GM12864 (cell line): Measurements from ENCODE around the gene TOX2.

ENCODE experiments used
- DNase-seq: peaks from one replicate; pipeline ENCODE4 v3.0.0-alpha.2; 2011; ENCODE audit warnings: low read depth
- H3K4me3 ChIP-seq: 2 replicates; pipeline ENCODE4 v1.5.1; 2011; ENCODE audit warnings: mild to moderate bottlenecking, low read depth, low read length, control low read depth
- CTCF ChIP-seq: IDR thresholded peaks from 2 replicates; pipeline ENCODE4 v1.5.1; 2011; ENCODE audit warnings: low read depth, mild to moderate bottlenecking, moderate library complexity, low read length, control low read depth, inconsistent platforms; ENCODE audit errors: missing control alignments

Gene TOX2

GRCh38 chr20:44097521-44098255 lies 183.0 kb downstream of the TOX2 start:
- DNase-seq: no peak

GRCh38 chr20:44098256-44098630 lies 183.6 kb downstream of the TOX2 start:
- TF ChIP-seq CTCF: no peak
- no peak for DNase-seq
- no peak overlapping the region for H3K4me3 ChIP-seq

More at GRCh38 chr20:44097521-44098255, 183.0 kb downstream of the TOX2 start:
- H3K4me3 ChIP-seq: no peak overlapping the region
- no peak for TF ChIP-seq CTCF

GRCh38 chr20:44098657-44099056 lies 184.0 kb downstream of the TOX2 start:
- TF ChIP-seq CTCF: no peak
- H3K4me3 ChIP-seq: no peak overlapping the region
- DNase-seq: no peak

- no peak overlapping the region for H3K4me3 ChIP-seq
- TF ChIP-seq CTCF: no peak
- no peak for DNase-seq
Measured at GRCh38 chr20:44099832-44100231, 185.2 kb downstream of the TOX2 start.

GRCh38 chr20:44102582-44102981 lies 187.9 kb downstream of the TOX2 start:
- no peak for DNase-seq
- no peak overlapping the region for H3K4me3 ChIP-seq
- no peak for TF ChIP-seq CTCF

GRCh38 chr20:44104798-44105517 lies 190.3 kb downstream of the TOX2 start:
- no peak for DNase-seq
- no peak for TF ChIP-seq CTCF

More at GRCh38 chr20:44104798-44105517, 190.3 kb downstream of the TOX2 start:
- no peak overlapping the region for H3K4me3 ChIP-seq
